ENCODE data around the gene INSL3.

Gene INSL3

DNA sequence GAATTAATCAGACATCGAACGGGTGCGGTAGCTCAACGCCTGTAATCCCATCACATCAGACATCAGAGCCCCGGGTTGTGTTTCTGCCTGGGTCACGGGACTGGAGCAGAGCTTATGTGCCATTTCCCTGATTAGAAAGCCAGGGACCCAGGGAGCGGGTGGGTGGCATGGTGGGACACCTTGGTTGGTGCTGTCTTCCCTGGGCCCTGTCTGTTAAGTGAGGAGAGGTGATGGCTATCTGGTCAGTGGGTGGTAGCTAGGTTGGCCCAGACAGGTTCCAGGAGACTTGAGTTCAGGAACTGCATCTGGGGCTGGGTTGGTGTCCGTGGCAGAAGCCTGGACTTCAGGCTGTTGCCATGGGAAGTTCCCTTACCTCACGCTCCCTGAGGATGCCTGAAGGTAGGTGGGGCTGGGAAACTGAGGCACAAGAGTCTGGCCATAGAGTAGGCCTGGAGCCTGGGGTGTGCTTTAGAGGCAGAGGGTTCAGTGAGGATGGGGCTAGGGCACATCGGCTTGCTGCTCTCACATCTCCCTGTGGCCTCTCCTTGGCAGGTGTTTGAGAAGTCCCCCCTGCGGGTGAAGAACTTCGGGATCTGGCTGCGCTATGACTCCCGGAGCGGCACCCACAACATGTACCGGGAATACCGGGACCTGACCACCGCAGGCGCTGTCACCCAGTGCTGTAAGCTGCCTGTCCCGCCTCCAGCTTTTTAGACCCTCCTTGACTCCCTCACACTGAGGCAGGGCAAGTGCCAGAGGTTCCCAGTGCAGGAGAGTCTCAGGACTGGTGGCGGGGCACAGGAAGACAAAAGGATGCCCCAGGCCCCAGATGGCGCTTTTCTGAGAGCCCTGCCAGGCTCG, 40.5 kb upstream of the INSL3 start:
- no peaks in the 10 kb centered on the region for H3K27me3 ChIP-seq (ENCODE audit: control insufficient read depth in 5 of 5, insufficient read depth in 4 of 5, low read length in 5 of 5)
- no peaks in the 10 kb centered on the region for H3K9me3 ChIP-seq (ENCODE audit: control insufficient read depth in 5 of 5, low read length in 5 of 5)
- H3K27ac ChIP-seq (ENCODE audit: low read depth, low read length) = no peak overlapping the region
- H3K36me3 ChIP-seq (ENCODE audit: control insufficient read depth in 5 of 5, insufficient read depth in 5 of 5, low read length in 5 of 5) = peaks cover 0 to 50% (median 49%) of the 10 kb centered on the region in 5 donors
- H3K4me1 ChIP-seq (ENCODE audit: control insufficient read depth in 5 of 5, insufficient read depth in 5 of 5, low read length in 5 of 5) = peaks cover 8 to 25% (median 24%) of the 10 kb centered on the region in 5 donors
- H3K4me3 ChIP-seq (ENCODE audit: low read depth in 1 of 5, low read length in 5 of 5) = peak overlapping the region in 2 of 5 donors; percentile 40 to 100
- peak overlapping the region in 3 of 5 donors; percentile 26 to 98 (median 97) for H3K9ac ChIP-seq (ENCODE audit: low read length in 5 of 5)

DNA sequence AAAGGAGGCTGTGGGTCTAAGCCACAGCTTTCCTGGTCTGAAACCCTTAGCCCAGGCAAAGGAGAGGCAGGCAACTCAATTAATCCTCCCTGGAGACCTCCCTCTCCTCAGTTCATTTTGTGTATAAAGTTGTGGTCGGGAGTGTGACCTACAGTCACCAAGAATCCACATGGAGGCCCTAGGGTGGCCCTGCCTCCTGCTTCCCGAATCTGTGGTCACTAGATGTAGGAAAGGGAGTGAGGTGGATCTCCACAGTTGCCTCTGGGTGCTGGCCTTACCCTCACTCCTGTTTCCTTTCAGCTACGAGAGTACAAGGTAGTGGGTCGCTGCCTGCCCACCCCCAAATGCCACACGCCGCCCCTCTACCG, 39.7 kb upstream of the INSL3 start:
- Histone ChIP-seq H3K9ac (ENCODE audit: low read length in 5 of 5) (peak overlapping the region; percentile 89 to 99 (median 97)), H3K4me3 (ENCODE audit: low read depth in 1 of 5, low read length in 5 of 5) (peak overlapping the region; percentile 97 to 100 (median 98)), H3K9me3 (ENCODE audit: control insufficient read depth in 5 of 5, low read length in 5 of 5) (no peaks in the 10 kb centered on the region), H3K27ac (ENCODE audit: low read depth, low read length) (peak overlapping the region; percentile 77), H3K36me3 (ENCODE audit: control insufficient read depth in 5 of 5, insufficient read depth in 5 of 5, low read length in 5 of 5) (peaks cover 0 to 47% (median 46%) of the 10 kb centered on the region in 5 donors), H3K27me3 (ENCODE audit: control insufficient read depth in 5 of 5, insufficient read depth in 4 of 5, low read length in 5 of 5) (no peaks in the 10 kb centered on the region), H3K4me1 (ENCODE audit: control insufficient read depth in 5 of 5, insufficient read depth in 5 of 5, low read length in 5 of 5) (peaks cover 8 to 25% (median 24%) of the 10 kb centered on the region in 5 donors)

DNA sequence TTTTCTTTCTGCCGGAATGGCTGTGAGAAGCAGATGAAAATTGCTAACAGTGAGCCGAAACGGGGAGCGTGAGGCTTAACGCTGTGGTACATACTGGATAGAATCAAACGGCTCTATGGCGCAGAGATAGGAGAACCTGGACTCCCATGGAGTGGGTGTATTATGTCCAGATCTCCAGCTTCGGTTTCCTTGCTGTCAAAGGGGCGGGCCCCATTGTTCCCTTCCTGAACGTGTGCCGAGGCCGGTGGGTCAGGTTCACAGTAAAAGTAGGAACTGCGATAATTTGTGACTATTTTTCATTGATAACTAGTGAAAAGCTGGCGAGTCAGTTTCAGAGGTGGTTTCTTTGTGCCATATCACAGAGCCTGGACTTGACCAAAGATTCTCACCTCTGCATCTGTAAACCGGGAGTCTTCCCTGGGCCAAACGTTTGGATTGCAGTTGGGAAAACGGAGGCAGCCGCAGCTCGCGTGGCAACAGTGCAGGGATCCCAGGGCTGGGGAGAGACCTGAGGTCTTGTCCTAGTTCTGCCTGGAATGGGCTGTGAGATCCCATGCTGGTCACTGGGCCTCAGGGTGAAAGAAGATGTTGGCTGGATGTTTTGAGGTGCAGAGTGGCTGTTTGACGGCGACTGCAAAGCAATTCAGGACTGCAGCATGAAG, 39.1 kb upstream of the INSL3 start:
- Histone ChIP-seq H3K4me1 (ENCODE audit: control insufficient read depth in 5 of 5, insufficient read depth in 5 of 5, low read length in 5 of 5) (peaks cover 8 to 25% (median 24%) of the 10 kb centered on the region in 5 donors), H3K27ac (ENCODE audit: low read depth, low read length) (peak overlapping the region; percentile 77), H3K4me3 (ENCODE audit: low read depth in 1 of 5, low read length in 5 of 5) (peak overlapping the region; percentile 97 to 100 (median 98)), H3K9me3 (ENCODE audit: control insufficient read depth in 5 of 5, low read length in 5 of 5) (no peaks in the 10 kb centered on the region), H3K27me3 (ENCODE audit: control insufficient read depth in 5 of 5, insufficient read depth in 4 of 5, low read length in 5 of 5) (no peaks in the 10 kb centered on the region), H3K9ac (ENCODE audit: low read length in 5 of 5) (peak overlapping the region; percentile 89 to 99 (median 97)), H3K36me3 (ENCODE audit: control insufficient read depth in 5 of 5, insufficient read depth in 5 of 5, low read length in 5 of 5) (peaks cover 0 to 42% (median 42%) of the 10 kb centered on the region in 5 donors)

DNA sequence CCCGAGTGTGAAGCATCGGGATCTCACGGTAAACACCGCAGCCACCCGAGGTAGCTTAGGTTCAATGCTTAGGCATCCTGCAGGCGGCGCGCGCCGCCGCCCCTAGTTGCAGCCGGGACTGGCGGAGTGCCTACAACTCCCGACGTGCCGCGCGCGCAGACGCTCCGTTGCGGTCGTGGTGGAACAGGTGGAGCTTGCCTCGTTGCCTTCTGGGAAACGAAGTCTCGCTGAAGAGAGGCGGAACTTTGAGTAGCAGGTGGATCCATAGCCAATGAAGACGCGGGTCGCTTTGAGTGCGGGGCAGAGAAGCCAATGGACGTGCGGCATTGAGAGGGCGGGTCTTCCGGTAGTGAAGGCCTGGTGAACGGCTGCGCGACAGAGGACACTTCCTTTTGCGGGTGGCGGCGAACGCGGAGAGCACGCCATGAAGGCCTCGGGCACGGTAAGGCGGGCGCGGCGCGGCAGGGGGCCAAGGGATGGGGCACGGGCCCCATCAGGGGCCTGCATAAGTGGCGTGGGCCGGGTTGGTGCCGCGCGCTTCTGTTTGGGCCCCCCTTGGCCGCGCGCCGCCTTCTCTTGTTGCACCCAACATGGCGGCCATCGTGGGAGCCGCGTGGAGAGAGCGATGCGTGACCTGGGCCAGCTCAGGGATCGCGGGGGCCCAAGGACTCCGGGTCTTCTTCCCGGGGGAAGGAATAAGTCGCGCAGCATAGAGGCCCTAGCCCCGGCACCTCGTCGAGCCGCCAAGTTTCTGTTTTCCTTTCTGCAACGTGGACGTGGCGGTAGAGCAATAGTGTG, 38.4 kb upstream of the INSL3 start, which contains the start of gene RPL18A:
Gene RPL18A (plus strand): TSS at position 378 of the 798 bp plus-strand sequence. CDS start 47 bp downstream, at position 425.
- Histone ChIP-seq H3K27me3 (ENCODE audit: control insufficient read depth in 5 of 5, insufficient read depth in 4 of 5, low read length in 5 of 5) (no peaks in the 10 kb centered on the region), H3K9ac (ENCODE audit: low read length in 5 of 5) (peak within 1 kb of the TSS; percentile 89 to 99 (median 97)), H3K27ac (ENCODE audit: low read depth, low read length) (peak within 1 kb of the TSS; percentile 77), H3K4me1 (ENCODE audit: control insufficient read depth in 5 of 5, insufficient read depth in 5 of 5, low read length in 5 of 5) (peaks cover 8 to 25% (median 24%) of the 10 kb centered on the region in 5 donors), H3K4me3 (ENCODE audit: low read depth in 1 of 5, low read length in 5 of 5) (peak within 1 kb of the TSS; percentile 97 to 100 (median 98)), H3K36me3 (ENCODE audit: control insufficient read depth in 5 of 5, insufficient read depth in 5 of 5, low read length in 5 of 5) (peaks cover 0 to 35% (median 34%) of the 10 kb centered on the region in 5 donors), H3K9me3 (ENCODE audit: control insufficient read depth in 5 of 5, low read length in 5 of 5) (no peaks in the 10 kb centered on the region)

DNA sequence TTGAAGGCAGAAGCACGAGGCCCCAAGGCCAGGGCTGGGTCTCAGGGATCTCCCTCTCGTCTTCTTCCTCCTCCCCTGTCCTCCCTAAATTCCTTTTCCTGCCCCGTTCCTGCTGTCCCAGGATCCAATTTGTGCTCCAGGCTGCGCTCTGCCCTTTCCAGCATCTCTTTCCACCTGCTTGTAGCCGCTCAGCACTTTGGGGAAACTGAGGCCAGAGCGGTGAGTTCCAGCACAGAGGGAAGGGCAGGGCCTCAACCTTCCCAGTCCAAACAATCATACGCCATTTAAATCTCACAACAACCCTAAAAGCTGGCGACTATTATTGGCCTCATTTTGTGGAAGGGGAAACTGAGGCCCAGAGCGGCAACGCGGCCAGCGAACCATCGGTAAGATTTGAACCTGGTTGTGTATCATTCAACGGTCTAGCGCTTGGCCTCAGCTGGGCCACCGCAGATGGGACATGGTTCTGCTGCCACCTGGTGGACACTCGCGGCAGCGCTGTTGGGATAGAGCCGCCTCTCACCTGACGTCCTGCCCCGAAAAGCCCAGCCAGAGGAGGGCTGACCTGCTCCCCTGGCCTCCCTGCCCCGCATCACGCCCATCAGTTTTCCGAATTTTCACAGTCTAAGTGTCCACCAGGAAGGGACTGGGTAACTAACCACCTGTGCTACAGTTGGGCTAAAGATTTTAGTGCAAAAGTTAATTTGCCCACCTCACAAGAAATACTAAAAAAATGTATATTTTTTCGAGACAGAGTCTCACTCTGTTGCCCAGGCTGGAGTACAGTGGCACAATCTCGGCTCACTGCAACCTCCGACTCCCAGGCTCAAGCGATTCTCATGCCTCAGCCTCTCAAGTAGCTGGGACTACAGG, 34.2 kb upstream of the INSL3 start:
- no peak overlapping the region for H3K27ac ChIP-seq (ENCODE audit: low read depth, low read length)
- peaks cover 3 to 13% (median 10%) of the 10 kb centered on the region in 5 donors for H3K4me1 ChIP-seq (ENCODE audit: control insufficient read depth in 5 of 5, insufficient read depth in 5 of 5, low read length in 5 of 5)
- H3K9me3 ChIP-seq (ENCODE audit: control insufficient read depth in 5 of 5, low read length in 5 of 5) = no peaks in the 10 kb centered on the region
- no peaks in the 10 kb centered on the region for H3K27me3 ChIP-seq (ENCODE audit: control insufficient read depth in 5 of 5, insufficient read depth in 4 of 5, low read length in 5 of 5)
- no peak overlapping the region for H3K9ac ChIP-seq (ENCODE audit: low read length in 5 of 5)
- H3K36me3 ChIP-seq (ENCODE audit: control insufficient read depth in 5 of 5, insufficient read depth in 5 of 5, low read length in 5 of 5) = no peaks in the 10 kb centered on the region
- no peak overlapping the region for H3K4me3 ChIP-seq (ENCODE audit: low read depth in 1 of 5, low read length in 5 of 5)

DNA sequence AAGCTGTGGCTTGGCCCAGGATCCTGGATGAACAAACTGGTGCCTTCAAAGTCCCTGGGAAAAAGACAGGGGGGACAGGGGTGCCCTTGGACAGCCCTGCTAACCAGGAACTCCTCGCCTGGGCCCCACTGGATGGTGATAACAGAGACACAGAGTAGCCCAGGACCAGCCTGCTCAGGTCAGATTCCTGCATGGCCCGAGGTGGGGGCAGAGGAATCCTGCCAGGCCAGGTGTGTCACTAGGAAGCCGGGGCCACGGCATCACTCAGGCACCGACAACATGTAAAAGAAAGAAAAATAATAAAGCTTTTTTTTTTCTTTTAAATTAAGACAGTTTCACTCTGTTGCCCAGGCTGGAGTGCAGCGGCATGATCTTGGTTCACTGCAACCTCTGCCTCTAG, 32.7 kb upstream of the INSL3 start:
- no peak overlapping the region for H3K4me3 ChIP-seq (ENCODE audit: low read depth in 1 of 5, low read length in 5 of 5)
- H3K9ac ChIP-seq (ENCODE audit: low read length in 5 of 5) = no peak overlapping the region
- H3K27ac ChIP-seq (ENCODE audit: low read depth, low read length) = no peak overlapping the region
- no peaks in the 10 kb centered on the region for H3K27me3 ChIP-seq (ENCODE audit: control insufficient read depth in 5 of 5, insufficient read depth in 4 of 5, low read length in 5 of 5)
- peaks cover 0 to 11% (median 2%) of the 10 kb centered on the region in 5 donors for H3K4me1 ChIP-seq (ENCODE audit: control insufficient read depth in 5 of 5, insufficient read depth in 5 of 5, low read length in 5 of 5)
- H3K36me3 ChIP-seq (ENCODE audit: control insufficient read depth in 5 of 5, insufficient read depth in 5 of 5, low read length in 5 of 5) = no peaks in the 10 kb centered on the region
- no peaks in the 10 kb centered on the region for H3K9me3 ChIP-seq (ENCODE audit: control insufficient read depth in 5 of 5, low read length in 5 of 5)

DNA sequence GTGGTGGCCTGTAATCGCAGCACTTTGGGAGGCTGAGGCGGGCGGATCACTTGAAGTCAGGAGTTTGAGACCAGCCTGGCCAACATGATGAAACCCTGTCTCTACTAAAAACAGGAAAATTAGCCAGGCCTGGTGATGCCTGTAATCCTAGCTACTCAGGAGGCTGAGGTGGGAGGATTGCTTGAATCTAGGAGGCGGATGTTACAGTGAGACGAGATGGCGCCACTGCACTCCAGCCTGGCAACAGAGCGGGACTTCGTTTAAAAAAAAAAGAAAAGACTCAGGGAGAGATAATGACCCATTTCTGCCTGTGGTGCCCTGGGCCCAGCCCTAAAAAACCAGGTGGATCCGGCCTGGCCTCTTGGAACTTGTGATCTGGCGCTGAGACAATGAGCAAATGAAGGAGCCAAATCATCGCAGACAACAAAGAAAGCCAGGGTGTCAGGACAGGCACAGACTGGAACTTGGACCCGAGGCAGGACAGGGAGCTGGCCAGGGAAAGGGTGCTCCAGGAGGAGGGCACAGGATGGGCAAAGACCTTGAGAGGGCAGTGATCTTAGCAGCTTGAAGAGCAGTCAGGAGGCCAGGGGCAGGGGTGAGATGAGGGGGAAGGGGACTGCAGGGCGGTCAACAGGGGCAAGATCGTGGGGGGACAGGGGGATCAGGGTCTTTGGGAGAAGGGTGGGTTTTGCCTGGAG, 27.4 kb upstream of the INSL3 start:
- peak overlapping the region in 1 of 5 donors; percentile 39 for H3K9ac ChIP-seq (ENCODE audit: low read length in 5 of 5)

DNA sequence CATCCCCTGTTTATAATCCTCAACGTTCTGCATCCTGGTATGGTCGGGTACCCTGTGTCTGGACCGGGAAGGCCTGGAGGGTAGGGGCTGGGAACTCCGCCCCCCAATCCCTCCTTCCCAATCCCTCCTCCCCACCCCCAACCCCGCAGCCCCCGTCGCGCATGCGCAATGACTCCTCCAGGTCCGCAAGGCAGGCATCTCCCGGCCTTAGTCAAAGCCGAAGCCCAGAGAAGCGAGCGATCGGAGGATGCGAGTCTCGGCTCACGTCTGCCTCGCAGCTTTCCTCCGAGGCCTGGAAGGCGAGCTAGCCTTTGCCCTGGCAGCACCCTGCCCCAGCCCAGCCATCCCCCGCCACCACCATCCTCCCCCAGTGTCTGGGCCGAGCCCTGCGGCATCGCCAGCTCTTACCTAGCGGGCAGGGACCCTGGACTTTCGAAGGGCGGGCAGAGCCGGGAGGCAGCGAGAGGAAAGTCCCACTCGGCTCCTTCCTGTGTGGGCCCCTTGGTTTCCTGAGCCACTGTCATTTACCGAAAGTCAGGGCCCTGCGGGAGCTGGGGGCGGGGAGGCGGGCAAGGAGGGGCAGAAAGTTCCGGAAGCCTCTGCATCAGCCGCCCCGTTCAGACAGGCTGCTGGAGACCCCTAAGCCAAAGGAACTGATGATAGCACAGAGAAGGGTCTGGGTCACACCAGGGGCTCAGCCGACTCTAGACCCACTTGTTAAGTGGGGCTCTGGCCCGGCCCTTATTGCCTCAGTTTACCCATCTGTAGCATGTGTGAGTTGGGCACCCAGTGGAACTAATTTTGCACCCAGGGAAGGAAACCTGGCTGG, 26.4 kb upstream of the INSL3 start, which contains the start of gene JAK3:
Gene JAK3 (minus strand): TSS at position 445 of the 829 bp plus-strand sequence. CDS start 3,565 bp downstream, outside the sequence.
- Histone ChIP-seq H3K36me3 (ENCODE audit: control insufficient read depth in 5 of 5, insufficient read depth in 5 of 5, low read length in 5 of 5) (no peaks in the 10 kb centered on the region), H3K4me1 (ENCODE audit: control insufficient read depth in 5 of 5, insufficient read depth in 5 of 5, low read length in 5 of 5) (peaks cover 0 to 23% (median 6%) of the 10 kb centered on the region in 5 donors), H3K4me3 (ENCODE audit: low read depth in 1 of 5, low read length in 5 of 5) (peak within 1 kb of the TSS in 3 of 5 donors; percentile 36 to 61 (median 53)), H3K27me3 (ENCODE audit: control insufficient read depth in 5 of 5, insufficient read depth in 4 of 5, low read length in 5 of 5) (peaks cover 0 to 11% (median 4%) of the 10 kb centered on the region in 5 donors), H3K9me3 (ENCODE audit: control insufficient read depth in 5 of 5, low read length in 5 of 5) (no peaks in the 10 kb centered on the region), H3K27ac (ENCODE audit: low read depth, low read length) (peak within 1 kb of the TSS; percentile 54), H3K9ac (ENCODE audit: low read length in 5 of 5) (peak within 1 kb of the TSS in 3 of 5 donors; percentile 39 to 54 (median 47))

More for the DNA sequence above, 27.4 kb upstream of the INSL3 start:
- H3K27ac ChIP-seq (ENCODE audit: low read depth, low read length) = peak overlapping the region; percentile 54
- H3K4me3 ChIP-seq (ENCODE audit: low read depth in 1 of 5, low read length in 5 of 5) = no peak overlapping the region
- H3K4me1 ChIP-seq (ENCODE audit: control insufficient read depth in 5 of 5, insufficient read depth in 5 of 5, low read length in 5 of 5) = peaks cover 0 to 19% (median 6%) of the 10 kb centered on the region in 5 donors
- H3K27me3 ChIP-seq (ENCODE audit: control insufficient read depth in 5 of 5, insufficient read depth in 4 of 5, low read length in 5 of 5) = peaks cover 0 to 4% (median 3%) of the 10 kb centered on the region in 5 donors
- no peaks in the 10 kb centered on the region for H3K36me3 ChIP-seq (ENCODE audit: control insufficient read depth in 5 of 5, insufficient read depth in 5 of 5, low read length in 5 of 5)
- H3K9me3 ChIP-seq (ENCODE audit: control insufficient read depth in 5 of 5, low read length in 5 of 5) = no peaks in the 10 kb centered on the region
